NCI-H2107 treated with DMSO at 0.1 percent for 48 hours (cell line): ENCODE measurements around the gene ADORA2B.
A peak's percentile ranks its signal among the peaks of the same experiment; 100 is the strongest.

ENCODE experiments used
- DNase-seq: peaks from one replicate; lab custom pipeline; 2025; ENCODE audit not compliant: unreplicated experiment; lab: John Stamatoyannopoulos, UW

ADORA2B gene

GRCh38 chr17:15952916-15953790, 8.2 kb downstream of the ADORA2B start:
- DNase-seq, result no peak

- DNase-seq, result no peak
These were observed 9.3 kb downstream of the ADORA2B start for GRCh38 chr17:15954222-15954621.

GRCh38 chr17:15955793-15956541, 11.0 kb downstream of the ADORA2B start:
- DNase-seq, result no peak

DNA sequence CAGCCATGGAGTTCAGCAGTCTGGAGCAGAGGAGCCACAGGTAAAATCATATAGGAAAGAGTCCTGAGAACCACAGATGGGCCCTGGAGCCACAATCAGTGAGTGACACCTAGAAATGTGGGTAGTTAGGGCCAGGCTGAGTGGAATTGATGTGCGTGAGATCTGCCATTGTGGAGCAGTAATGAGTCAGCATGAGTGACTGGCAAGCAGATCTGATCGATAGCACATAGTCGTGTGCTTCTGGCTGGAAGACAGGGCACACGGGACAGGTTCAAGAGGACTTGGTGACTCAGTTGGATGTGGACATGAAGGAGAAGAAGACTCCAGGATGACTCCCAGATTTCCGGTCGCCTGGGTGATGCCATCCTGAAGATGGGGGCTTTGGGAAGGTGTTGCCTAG, 12.3 kb downstream of the ADORA2B start:
- no peak for DNase-seq

- DNase-seq, result peak; percentile 18
These were observed 12.8 kb downstream of the ADORA2B start for GRCh38 chr17:15957608-15958307.

GRCh38 chr17:15958484-15958854, 13.5 kb downstream of the ADORA2B start:
- no peak for DNase-seq

GRCh38 chr17:15963670-15964110, 18.8 kb downstream of the ADORA2B start:
- DNase-seq, result no peak

DNA sequence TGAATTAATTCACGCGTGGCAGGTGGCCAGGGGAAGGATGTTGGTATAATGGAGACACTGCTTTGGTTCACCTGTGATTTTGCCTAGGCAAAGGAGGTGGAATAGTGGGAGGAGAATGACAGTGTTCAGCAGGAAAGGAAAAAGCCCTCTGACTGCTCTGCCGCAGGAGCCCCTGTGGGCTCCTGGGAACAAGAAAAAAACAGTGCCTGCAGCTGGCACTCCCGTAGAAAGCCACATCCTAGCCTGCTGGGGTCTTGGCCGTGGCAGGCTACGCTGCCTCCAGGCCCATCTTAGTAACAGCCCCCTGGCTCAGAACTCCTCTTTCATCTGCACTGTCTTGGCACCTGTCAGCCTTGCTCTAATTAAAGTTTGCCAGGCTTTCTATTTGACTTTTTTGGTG, 20.6 kb downstream of the ADORA2B start:
- DNase-seq, result no peak

DNA sequence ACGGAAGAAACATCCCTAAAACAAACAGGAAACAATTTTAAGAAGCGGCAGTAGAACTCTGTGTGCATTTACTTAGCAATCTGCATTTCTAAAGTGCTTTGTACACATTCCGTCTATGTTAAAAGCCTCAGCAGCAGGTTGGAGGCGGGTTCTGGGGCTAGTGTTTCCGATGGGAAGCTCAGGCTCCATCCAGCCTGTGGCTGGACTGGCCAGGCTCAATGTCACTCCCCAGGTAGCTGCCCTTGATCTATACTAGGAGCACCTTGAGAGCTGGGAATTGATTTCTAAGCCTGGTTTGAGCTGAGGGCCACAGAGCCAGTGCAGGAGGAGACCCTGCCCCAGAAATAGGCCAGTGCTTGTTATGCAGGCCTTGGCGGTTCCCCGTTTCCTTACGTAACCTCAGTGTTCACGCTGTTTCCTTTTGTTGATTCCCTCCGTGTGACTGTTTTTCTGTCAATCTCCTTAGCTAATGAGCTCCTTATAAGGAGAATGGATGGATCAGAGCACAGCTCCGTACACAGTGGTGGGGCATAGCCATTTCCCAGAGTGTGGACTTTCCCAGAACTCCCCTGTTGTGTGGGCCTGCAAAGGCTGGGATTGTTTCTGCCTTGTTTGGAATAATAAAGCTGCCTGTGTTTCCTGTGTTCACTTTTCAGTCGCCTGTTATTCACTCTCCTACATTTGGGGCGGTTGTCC, 21.4 kb downstream of the ADORA2B start:
- peak; percentile 73 for DNase-seq

DNA sequence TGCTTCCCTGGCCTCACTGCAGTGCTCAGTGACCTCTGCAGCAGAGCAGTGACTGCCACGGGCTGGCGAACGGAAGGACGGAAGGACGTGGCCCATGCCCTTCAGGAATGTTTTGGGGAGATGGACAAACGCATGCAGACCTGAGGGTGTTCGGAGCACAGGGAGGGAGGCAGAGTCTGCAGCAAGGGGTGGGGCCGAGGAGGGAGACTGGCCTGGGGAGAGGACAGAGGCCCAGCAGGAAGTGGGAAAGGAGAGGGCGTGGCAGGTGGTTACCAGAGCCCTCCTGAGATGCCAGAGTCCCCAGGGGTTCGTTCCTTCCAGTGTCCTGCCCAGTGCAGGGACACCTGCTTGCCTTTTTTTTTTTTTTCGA, 21.9 kb downstream of the ADORA2B start:
- peak; percentile 77 for DNase-seq

- DNase-seq, result no peak
These were observed 22.9 kb downstream of the ADORA2B start for GRCh38 chr17:15967706-15968399.

DNA sequence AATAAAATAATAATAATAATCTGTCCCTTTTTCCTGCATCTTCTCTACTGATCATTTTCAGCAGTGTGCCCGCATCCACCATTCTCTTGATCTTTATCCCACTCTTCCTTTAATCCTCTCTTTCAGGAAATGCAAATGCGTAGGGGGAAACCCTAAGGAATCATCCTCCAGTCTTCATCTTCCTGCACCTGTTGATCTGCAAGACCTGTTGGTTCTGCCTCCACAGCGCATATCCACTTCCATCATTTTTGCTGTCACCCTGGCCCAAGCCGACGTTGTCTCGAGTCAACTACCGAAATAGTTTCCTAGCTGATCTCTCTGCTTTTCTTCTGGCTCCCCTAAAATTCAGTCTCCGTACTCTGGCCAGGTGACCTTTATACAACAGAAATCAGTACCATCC, 24.5 kb downstream of the ADORA2B start:
- no peak for DNase-seq

- DNase-seq, result no peak
These were observed 25.6 kb downstream of the ADORA2B start for GRCh38 chr17:15970500-15970899.

GRCh38 chr17:15971098-15971678, 26.3 kb downstream of the ADORA2B start:
- no peak for DNase-seq

- DNase-seq, result no peak
These were observed 27.0 kb downstream of the ADORA2B start for GRCh38 chr17:15971882-15972281.

DNA sequence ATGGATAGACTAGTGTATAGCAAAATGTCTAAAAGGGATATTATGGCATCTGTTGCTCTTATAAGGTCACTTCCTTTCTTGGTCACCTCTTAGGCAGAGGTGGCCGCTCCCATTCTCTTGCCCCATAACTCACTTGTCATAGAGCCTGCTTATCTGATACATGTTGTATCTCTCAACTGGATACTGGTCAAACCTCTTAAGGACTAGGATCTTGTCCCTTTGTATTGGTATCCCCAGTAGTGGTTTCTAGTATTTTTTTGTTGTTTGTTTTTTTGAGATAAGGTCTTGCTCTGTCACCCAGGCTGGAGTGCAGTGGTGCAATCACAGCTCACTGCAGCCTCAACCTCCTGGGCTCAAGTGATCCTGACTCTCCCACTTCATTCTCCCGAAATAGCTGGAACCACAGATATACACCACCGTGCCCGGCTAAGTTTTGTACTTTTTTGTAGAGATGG, 27.6 kb downstream of the ADORA2B start:
- DNase-seq, result no peak

DNA sequence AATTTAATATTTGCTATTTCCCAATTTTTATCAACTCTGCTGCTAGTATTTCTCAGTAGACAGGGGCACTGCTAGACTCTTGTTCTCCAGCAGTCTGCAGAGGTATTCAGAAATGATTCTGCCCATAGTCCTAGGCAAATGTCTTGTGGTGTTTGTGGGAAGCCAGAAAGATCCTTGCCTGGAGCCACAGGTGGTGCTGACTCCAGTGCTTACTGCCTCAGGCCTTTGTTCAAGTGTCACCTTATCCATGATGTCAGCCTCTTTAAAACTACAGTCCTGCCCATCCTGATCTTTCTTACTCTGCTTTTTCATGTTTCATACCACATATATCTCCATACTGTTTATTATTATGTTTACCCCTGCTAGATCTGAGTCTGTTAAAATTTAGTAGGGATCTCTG, 28.1 kb downstream of the ADORA2B start:
- no peak for DNase-seq

GRCh38 chr17:15973834-15974233, 28.9 kb downstream of the ADORA2B start:
- DNase-seq, result no peak

DNA sequence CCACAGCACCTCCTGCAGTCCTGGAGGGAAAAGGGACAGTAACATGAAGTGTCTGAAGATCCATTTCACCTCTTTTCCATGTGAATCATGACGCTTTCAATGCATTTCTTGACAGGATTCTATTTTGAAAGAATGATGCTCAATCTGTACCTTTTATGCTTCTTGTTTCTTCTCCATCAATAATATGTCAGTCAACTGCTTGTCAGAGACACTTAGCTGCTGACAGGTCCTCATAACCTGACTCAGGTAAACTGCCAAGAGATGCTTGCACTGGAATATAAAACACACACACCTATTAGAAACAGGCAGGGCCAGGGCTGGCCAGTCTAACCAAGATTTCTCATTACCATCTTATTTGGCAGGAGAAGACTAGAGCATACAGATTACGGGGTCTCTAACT, 33.0 kb downstream of the ADORA2B start:
- no peak for DNase-seq

DNA sequence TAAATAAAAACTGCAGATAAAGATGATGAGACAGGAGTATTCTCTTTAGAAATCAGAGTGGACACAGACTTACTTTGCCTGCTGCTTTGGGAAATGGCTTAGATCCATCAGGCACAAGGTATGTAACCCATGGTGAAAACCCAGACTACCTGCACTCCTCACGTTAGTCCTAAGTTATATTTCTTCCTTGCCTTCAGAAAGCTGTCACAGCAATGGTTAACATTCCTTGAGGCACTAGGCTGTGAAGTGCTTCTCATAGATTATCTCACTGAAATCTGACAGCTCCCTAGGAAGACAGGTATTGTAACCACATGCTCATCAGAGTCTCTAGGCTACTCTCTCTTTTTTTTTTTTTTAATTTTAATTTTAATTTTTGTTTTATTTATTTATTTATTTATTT, 33.7 kb downstream of the ADORA2B start:
- no peak for DNase-seq
